ENCODE data around the gene SLC5A11. TPM values are rescaled to one million over a fixed set of nuclear protein-coding genes. Genes with fewer than 3 reads are reported as not detected.

Gene SLC5A11
- total and polyA plus RNA-seq, 2 donors from 2014 or later = 1.2 to 2.1 TPM

DNA sequence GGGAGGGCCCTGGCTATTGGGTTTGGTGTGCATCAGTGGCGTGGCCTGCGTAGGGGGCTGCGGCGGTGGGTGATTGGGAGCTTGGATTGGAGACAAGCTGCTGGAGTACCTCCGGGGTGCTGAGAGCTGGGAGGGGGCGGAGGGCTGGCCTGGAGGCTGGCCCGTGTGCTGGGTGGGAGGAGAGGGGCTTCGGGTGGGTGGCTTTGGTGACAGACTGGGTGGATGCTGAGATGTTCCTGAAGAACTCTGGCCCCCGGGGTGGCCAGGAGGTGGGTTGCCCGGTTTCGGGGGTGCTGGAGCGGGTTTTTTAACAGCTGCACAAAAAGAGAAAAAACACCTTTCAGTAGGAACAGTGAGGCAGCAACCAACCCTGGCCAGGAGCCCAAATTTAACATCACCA, 85.3 kb downstream of the SLC5A11 start:
- DNase-seq (no peak), FAIRE-seq (no peak)
- peaks cover 0 to 41% (median 19%) of the 10 kb centered on the region in 3 donors for H3K36me3 ChIP-seq (ENCODE audit: control insufficient read depth in 2 of 3, insufficient read depth in 3 of 3, low read length in 3 of 3)

DNA sequence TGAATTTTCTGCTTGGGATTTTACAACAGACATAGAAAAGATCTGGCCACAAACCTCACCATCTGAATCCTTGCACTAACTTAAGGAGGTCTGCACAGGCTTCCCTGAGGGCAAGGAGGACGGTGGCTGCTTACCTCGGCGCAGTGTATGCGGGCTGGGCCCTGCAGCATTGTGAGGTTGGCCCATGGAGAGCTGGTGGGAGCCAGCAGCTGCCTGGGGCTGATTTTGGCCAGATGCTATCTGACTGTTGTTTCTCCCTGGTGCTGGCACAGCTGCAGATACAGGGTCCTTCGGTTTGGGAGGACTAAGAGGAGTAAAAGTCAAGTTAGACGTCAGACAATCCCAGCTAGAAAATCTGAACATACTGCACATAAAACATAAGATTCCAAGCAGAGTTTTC, 89.6 kb downstream of the SLC5A11 start:
- Histone ChIP-seq H3K9me3 (ENCODE audit: control insufficient read depth in 2 of 3, insufficient read depth in 1 of 3, low read length in 3 of 3) (no peaks in the 10 kb centered on the region), H3K4me3 (ENCODE audit: low read length in 3 of 3) (no peak overlapping the region), H3K9ac (ENCODE audit: low read length in 3 of 3) (no peak overlapping the region), H3K36me3 (ENCODE audit: control insufficient read depth in 2 of 3, insufficient read depth in 3 of 3, low read length in 3 of 3) (peaks cover 3 to 47% (median 22%) of the 10 kb centered on the region in 3 donors), H3K27me3 (ENCODE audit: control insufficient read depth, insufficient read depth, low read length) (no peaks in the 10 kb centered on the region), H3K27ac (ENCODE audit: low read depth in 2 of 2, low read length in 2 of 2) (no peak overlapping the region), H3K4me1 (ENCODE audit: control insufficient read depth in 2 of 3, insufficient read depth in 2 of 3, low read depth in 1 of 3, low read length in 3 of 3) (no peaks in the 10 kb centered on the region)
- no peak for FAIRE-seq
- no peak for DNase-seq
- intact Hi-C loops (cut with DNase I) = no loop called here
- TF ChIP-seq, protein P1, sequence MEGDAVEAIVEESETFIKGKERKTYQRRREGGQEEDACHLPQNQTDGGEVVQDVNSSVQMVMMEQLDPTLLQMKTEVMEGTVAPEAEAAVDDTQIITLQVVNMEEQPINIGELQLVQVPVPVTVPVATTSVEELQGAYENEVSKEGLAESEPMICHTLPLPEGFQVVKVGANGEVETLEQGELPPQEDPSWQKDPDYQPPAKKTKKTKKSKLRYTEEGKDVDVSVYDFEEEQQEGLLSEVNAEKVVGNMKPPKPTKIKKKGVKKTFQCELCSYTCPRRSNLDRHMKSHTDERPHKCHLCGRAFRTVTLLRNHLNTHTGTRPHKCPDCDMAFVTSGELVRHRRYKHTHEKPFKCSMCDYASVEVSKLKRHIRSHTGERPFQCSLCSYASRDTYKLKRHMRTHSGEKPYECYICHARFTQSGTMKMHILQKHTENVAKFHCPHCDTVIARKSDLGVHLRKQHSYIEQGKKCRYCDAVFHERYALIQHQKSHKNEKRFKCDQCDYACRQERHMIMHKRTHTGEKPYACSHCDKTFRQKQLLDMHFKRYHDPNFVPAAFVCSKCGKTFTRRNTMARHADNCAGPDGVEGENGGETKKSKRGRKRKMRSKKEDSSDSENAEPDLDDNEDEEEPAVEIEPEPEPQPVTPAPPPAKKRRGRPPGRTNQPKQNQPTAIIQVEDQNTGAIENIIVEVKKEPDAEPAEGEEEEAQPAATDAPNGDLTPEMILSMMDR (IDR thresholded peaks at IDR 0.05; ENCODE audit: borderline replicate concordance, extremely low read depth, insufficient read depth) = no peak

More for the DNA sequence above, 85.3 kb downstream of the SLC5A11 start:
- no peaks in the 10 kb centered on the region for H3K9me3 ChIP-seq (ENCODE audit: control insufficient read depth in 2 of 3, insufficient read depth in 1 of 3, low read length in 3 of 3)
- H3K4me1 ChIP-seq (ENCODE audit: control insufficient read depth in 2 of 3, insufficient read depth in 2 of 3, low read depth in 1 of 3, low read length in 3 of 3) = no peaks in the 10 kb centered on the region
- TF ChIP-seq, protein P1 (IDR thresholded peaks at IDR 0.05; ENCODE audit: borderline replicate concordance, extremely low read depth, insufficient read depth) = no peak
- no peak overlapping the region for H3K4me3 ChIP-seq (ENCODE audit: low read length in 3 of 3)
- no peaks in the 10 kb centered on the region for H3K27me3 ChIP-seq (ENCODE audit: control insufficient read depth, insufficient read depth, low read length)
- intact Hi-C loops (cut with DNase I) = no loop called here
- H3K27ac ChIP-seq (ENCODE audit: low read depth in 2 of 2, low read length in 2 of 2) = no peak overlapping the region
- H3K9ac ChIP-seq (ENCODE audit: low read length in 3 of 3) = no peak overlapping the region

DNA sequence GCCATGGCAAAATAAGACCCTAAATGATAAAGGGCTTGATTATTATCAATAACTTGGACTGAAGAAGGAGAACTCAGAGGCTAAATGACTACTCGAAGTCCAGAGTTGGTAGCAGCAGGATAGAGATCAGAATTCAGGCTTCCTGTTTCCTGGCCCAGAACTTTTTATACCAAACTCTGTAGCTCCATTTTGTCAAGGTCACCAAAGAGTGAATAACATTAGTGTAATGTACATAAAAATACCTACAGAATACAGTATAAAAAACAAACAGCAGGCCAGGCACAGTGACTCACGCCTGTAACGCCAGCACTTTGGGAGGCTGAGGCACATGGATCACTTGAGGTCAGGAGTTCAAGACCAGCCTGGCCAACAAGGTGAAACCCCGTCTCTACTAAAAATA, 90.4 kb downstream of the SLC5A11 start:
- Histone ChIP-seq H3K36me3 (ENCODE audit: control insufficient read depth in 2 of 3, insufficient read depth in 3 of 3, low read length in 3 of 3) (peaks cover 4 to 46% (median 23%) of the 10 kb centered on the region in 3 donors), H3K9ac (ENCODE audit: low read length in 3 of 3) (no peak overlapping the region), H3K9me3 (ENCODE audit: control insufficient read depth in 2 of 3, insufficient read depth in 1 of 3, low read length in 3 of 3) (no peaks in the 10 kb centered on the region), H3K27me3 (ENCODE audit: control insufficient read depth, insufficient read depth, low read length) (no peaks in the 10 kb centered on the region), H3K4me1 (ENCODE audit: control insufficient read depth in 2 of 3, insufficient read depth in 2 of 3, low read depth in 1 of 3, low read length in 3 of 3) (no peaks in the 10 kb centered on the region), H3K4me3 (ENCODE audit: low read length in 3 of 3) (no peak overlapping the region), H3K27ac (ENCODE audit: low read depth in 2 of 2, low read length in 2 of 2) (no peak overlapping the region)
- DNase-seq = no peak
- TF ChIP-seq, protein P1 (IDR thresholded peaks at IDR 0.05; ENCODE audit: borderline replicate concordance, extremely low read depth, insufficient read depth) = no peak
- intact Hi-C loops (cut with DNase I) = no loop called here
- FAIRE-seq = no peak

DNA sequence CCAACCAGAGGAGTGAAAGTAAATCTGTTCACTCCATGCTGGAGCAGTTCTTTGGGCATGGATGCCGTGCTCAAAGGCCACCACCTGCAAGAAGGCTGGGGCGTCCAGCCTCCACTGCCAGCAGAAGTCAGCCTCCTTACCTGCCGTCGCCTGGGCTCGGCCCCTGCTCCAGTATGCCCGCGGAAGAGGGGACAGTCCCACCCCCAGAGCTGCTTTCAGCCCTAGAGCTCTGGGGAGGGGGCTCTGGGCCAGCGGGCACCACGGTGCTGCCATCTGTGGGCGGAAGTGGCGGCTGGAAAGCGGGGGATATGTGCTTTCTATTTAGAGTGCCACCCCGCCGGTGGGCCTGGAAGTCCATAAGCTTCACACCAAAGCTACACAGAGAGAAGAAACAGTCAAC, 93.5 kb downstream of the SLC5A11 start:
- Histone ChIP-seq H3K36me3 (ENCODE audit: control insufficient read depth in 2 of 3, insufficient read depth in 3 of 3, low read length in 3 of 3) (peaks cover 12 to 41% (median 31%) of the 10 kb centered on the region in 3 donors), H3K4me1 (ENCODE audit: control insufficient read depth in 2 of 3, insufficient read depth in 2 of 3, low read depth in 1 of 3, low read length in 3 of 3) (no peaks in the 10 kb centered on the region), H3K9me3 (ENCODE audit: control insufficient read depth in 2 of 3, insufficient read depth in 1 of 3, low read length in 3 of 3) (no peaks in the 10 kb centered on the region), H3K4me3 (ENCODE audit: low read length in 3 of 3) (no peak overlapping the region), H3K9ac (ENCODE audit: low read length in 3 of 3) (no peak overlapping the region), H3K27ac (ENCODE audit: low read depth in 2 of 2, low read length in 2 of 2) (no peak overlapping the region), H3K27me3 (ENCODE audit: control insufficient read depth, insufficient read depth, low read length) (no peaks in the 10 kb centered on the region)
- intact Hi-C loops (cut with DNase I) = no loop called here
- FAIRE-seq = no peak
- DNase-seq = no peak
- TF ChIP-seq, protein P1 (IDR thresholded peaks at IDR 0.05; ENCODE audit: borderline replicate concordance, extremely low read depth, insufficient read depth) = no peak

All from kidney (tissue), 14 donors.